Activated CD8-positive, alpha-beta T cell treated with anti-CD3 and anti-CD28 coated beads for 36 hours (primary cell): Measurements from ENCODE around the gene STAP2. TPM values are rescaled to one million over a fixed set of nuclear protein-coding genes. Genes with fewer than 3 reads are reported as not detected.
A peak's percentile ranks its signal among the peaks of the same experiment; 100 is the strongest.

Experiments
- ATAC-seq: fragments of 200-7000 bp; cut with Tn5 transposase; one replicate; pipeline ENCODE4 v1.10.0; 2021; ENCODE audit warnings: mild to moderate bottlenecking, moderate library complexity
- CTCF ChIA-PET: fragments of 350-600 bp; sonication (Branson Sonifier 250); formaldehyde crosslinking; loops from one replicate; lab custom pipeline; 2021; ENCODE audit warnings: antibody characterized with exemption; lab: Charles Lee
- POLR2A ChIA-PET: fragments of 350-600 bp; sonication (Branson Sonifier 250); formaldehyde crosslinking; loops from one replicate; lab custom pipeline; 2021; ENCODE audit warnings: antibody characterized with exemption; lab: Charles Lee
- DNase-seq: peaks from one replicate; pipeline ENCODE4 v3.0.0-alpha.2; 2020
- H3K27ac Mint-ChIP-seq: one replicate; pipeline ENCODE4 v1.8.0; 2021; ENCODE audit warnings: mild to moderate bottlenecking, mixed read lengths
- H3K27me3 Mint-ChIP-seq: one replicate; pipeline ENCODE4 v1.8.0; 2021; ENCODE audit warnings: mixed read lengths
- H3K36me3 Mint-ChIP-seq: one replicate; pipeline ENCODE4 v1.8.0; 2021; ENCODE audit warnings: low read depth, mixed read lengths
- H3K4me1 Mint-ChIP-seq: one replicate; pipeline ENCODE4 v1.8.0; 2021; ENCODE audit warnings: low read depth, mixed read lengths
- H3K4me3 Mint-ChIP-seq: one replicate; pipeline ENCODE4 v1.8.0; 2021; ENCODE audit warnings: mild to moderate bottlenecking, moderate library complexity, mixed read lengths
- H3K9me3 Mint-ChIP-seq: one replicate; pipeline ENCODE4 v1.8.0; 2021; ENCODE audit warnings: mixed read lengths
- CTCF ChIP-seq: fragments of 200-600 bp; IDR thresholded peaks from one replicate; pipeline ENCODE4 v1.8.0; 2022; ENCODE audit warnings: antibody characterized with exemption, mild to moderate bottlenecking
- intact Hi-C: fragments of 100-400 bp; cut with micrococcal nuclease; formaldehyde crosslinking; loops from one replicate; pipeline ENCODE4 v1.10.0; 2022
- total RNA-seq, 2 experiments: library from RNA; stranded (reverse); gene quantifications; one replicate each; pipeline ENCODE4 v1.2.3, GENCODE V29; 2021

Gene STAP2
- total RNA-seq, 2 experiments from 2014 or later, result 9.6 to 14.6 TPM

DNA sequence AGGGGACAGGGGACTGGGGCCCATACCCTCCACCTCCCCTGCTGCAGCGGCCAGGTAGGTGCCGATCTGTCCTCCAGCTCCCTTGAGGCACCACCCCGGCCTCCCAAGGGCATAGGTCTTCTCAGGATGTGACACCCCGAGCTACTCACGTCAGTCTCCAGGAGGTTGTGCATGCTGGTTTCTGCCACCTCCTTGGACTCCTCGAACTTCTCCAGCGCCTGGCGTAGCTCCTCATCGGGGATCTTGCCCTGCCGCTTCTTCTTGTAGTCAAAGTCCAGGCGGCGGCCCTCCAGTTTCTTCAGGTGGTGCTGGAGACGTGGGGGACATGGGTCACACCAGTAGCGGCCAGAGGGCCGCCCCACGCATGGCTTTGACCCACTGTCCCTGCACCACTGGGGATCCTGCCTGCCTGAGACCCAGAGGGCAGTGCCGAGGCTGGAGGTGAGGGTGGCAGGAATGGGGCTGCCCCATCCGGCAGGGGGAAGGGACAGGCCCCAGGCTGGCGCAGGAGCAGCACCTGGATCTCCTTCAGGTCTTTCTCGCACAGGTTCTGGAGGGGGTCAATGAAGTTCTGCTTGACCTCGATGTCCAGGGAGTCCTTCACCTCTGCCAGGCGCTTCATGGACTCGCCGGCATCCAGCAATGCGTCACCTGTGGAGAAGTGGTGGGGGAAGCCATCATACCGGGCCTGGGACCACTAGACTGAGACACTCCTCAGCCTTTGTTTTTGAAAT, 25.1 kb upstream of the STAP2 start:
- DNase-seq (no peak), ATAC-seq (no peak)
- CTCF ChIA-PET, result interaction anchor here (0.7 to 4.6 kb wide), 3 partner anchors 11 to 97 kb away, joined by 3 to 23 read pairs (median 4); no protein-coding TSS in a partner anchor
- POLR2A ChIA-PET, result interaction anchor here (0.8 to 1.2 kb wide), 2 partner anchors 13 to 20 kb away, joined by 3 read pairs; partner anchors contain the start of gene MPND
- peaks cover 13% of the 10 kb centered on the region for H3K36me3 Mint-ChIP-seq
- no peaks in the 10 kb centered on the region for H3K27me3 Mint-ChIP-seq
- TF ChIP-seq CTCF, result no peak
- no peak overlapping the region for H3K4me3 Mint-ChIP-seq
- intact Hi-C loops, result loop anchor here (5.0 kb wide), 1 partner anchor 34 kb away; no protein-coding TSS in a partner anchor
- H3K4me1 Mint-ChIP-seq, result peaks cover 9% of the 10 kb centered on the region
- H3K9me3 Mint-ChIP-seq, result no peaks in the 10 kb centered on the region
- H3K27ac Mint-ChIP-seq, result no peak overlapping the region

GRCh38 chr19:4362831-4363545, 24.4 kb upstream of the STAP2 start:
- Mint-ChIP-seq H3K4me3 (no peak overlapping the region), H3K36me3 (peaks cover 12% of the 10 kb centered on the region), H3K27me3 (no peaks in the 10 kb centered on the region), H3K4me1 (peaks cover 4% of the 10 kb centered on the region), H3K9me3 (no peaks in the 10 kb centered on the region), H3K27ac (peak overlapping the region; percentile 15)
- peak; percentile 25 for TF ChIP-seq CTCF
- intact Hi-C loops, result loop anchor here (5.0 kb wide), 1 partner anchor 34 kb away; no protein-coding TSS in a partner anchor
- CTCF ChIA-PET, result interaction anchor here (0.7 to 4.6 kb wide), 3 partner anchors 11 to 96 kb away, joined by 4 to 23 read pairs (median 4); no protein-coding TSS in a partner anchor
- DNase-seq, result no peak
- ATAC-seq, result peak; percentile 13
- POLR2A ChIA-PET, result interaction anchor here (0.6 to 1.2 kb wide), 3 partner anchors 12 to 155 kb away, joined by 3 read pairs; partner anchors contain the start of gene MPND

GRCh38 chr19:4362101-4362828, 23.6 kb upstream of the STAP2 start:
- POLR2A ChIA-PET, result interaction anchor here (0.6 to 0.9 kb wide), 3 partner anchors 13 to 155 kb away, joined by 3 read pairs; no protein-coding TSS in a partner anchor
- ATAC-seq (no peak), DNase-seq (no peak)
- CTCF ChIA-PET, result interaction anchor here (1.2 to 4.6 kb wide), 2 partner anchors 10 to 95 kb away, joined by 4 to 23 read pairs; no protein-coding TSS in a partner anchor
- Mint-ChIP-seq H3K4me3 (no peak overlapping the region), H3K27me3 (no peaks in the 10 kb centered on the region), H3K27ac (no peak overlapping the region), H3K4me1 (no peaks in the 10 kb centered on the region), H3K9me3 (no peaks in the 10 kb centered on the region), H3K36me3 (peaks cover 9% of the 10 kb centered on the region)
- TF ChIP-seq CTCF, result no peak
- intact Hi-C loops, result loop anchor here (5.0 kb wide), 1 partner anchor 35 kb away; no protein-coding TSS in a partner anchor

- no peaks in the 10 kb centered on the region for H3K27me3 Mint-ChIP-seq
- no peak overlapping the region for H3K27ac Mint-ChIP-seq
- CTCF ChIA-PET, result interaction anchor here (4.6 kb wide), 1 partner anchor 9 kb away, joined by 23 read pairs; no protein-coding TSS in a partner anchor
- intact Hi-C loops, result loop anchor here (5.0 kb wide), 1 partner anchor 36 kb away; no protein-coding TSS in a partner anchor
- POLR2A ChIA-PET, result interaction anchor here (1.4 kb wide), 1 partner anchor 8 kb away, joined by 4 read pairs; no protein-coding TSS in a partner anchor
- H3K4me1 Mint-ChIP-seq, result no peaks in the 10 kb centered on the region
- ATAC-seq (no peak), DNase-seq (no peak)
- H3K9me3 Mint-ChIP-seq, result no peaks in the 10 kb centered on the region
- TF ChIP-seq CTCF, result no peak
- H3K36me3 Mint-ChIP-seq, result peaks cover 4% of the 10 kb centered on the region
- H3K4me3 Mint-ChIP-seq, result no peak overlapping the region
Observed at GRCh38 chr19:4361152-4362046, 22.8 kb upstream of the STAP2 start.
